ENCODE results near the gene ATG14. TPM values are rescaled to one million over a fixed set of nuclear protein-coding genes. Genes with fewer than 3 reads are reported as not detected.
"Not testable (repeated sequence)": the region's sequence is repeated elsewhere in the genome, so short reads cannot be mapped to it uniquely, and the experiment has no call there.

Gene ATG14
- total and polyA plus RNA-seq, 4 experiments from 2014 or later: 2.5 to 18.4 (median 13.3) TPM

DNA sequence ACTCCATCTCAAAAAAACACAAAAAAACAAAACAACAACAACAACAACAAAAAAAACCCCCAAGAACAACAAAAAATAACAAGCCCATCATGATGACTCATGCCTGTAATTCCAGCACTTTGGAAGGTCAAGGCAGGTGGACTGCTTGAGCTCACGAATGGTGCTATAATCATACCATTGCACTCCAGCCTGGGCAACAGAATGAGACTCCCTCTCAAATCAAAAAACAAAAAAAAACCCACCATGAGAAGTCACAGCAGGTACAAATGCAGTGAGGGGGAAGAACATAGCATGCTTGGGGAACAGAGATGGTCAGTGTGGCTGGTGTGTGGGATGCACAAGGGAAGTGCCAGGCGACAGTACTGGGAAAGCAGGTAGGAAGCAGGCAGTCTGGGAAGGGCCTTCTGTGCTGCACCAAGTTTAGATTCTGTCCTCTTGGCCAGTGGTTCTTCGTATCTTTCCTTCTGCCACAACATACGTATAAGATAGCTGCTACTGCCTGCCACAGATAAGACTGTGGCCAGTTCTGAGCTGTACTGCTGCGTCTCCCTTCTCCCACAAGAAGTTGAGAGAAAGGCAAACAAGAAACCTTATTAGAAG lies 28.0 kb downstream of the ATG14 start:
- Mint-ChIP-seq H3K27me3 (no peaks in the 10 kb centered on the region), H3K9me3 (no peaks in the 10 kb centered on the region), H3K4me3 (peak overlapping the region in 2 of 8 donors; percentile 40 to 60), H3K27ac (peak overlapping the region in 3 of 7 donors; percentile 30 to 85 (median 55)), H3K36me3 (peaks cover 58 to 69% of the 10 kb centered on the region in 2 donors), H3K4me1 (peaks cover 22 to 32% (median 25%) of the 10 kb centered on the region in 4 donors)
- H3K4me3 ChIP-seq (ENCODE audit: low read length in 2 of 2): no peak overlapping the region
- peaks cover 16% of the 10 kb centered on the region for H3K36me3 ChIP-seq (ENCODE audit: insufficient read depth, low read length)
- intact Hi-C loops (cut with micrococcal nuclease): no loop called here
- DNase-seq: no peak
- POLR2A ChIA-PET (ENCODE audit: partially characterized antibody): no interaction called here
- H3K27ac ChIP-seq (ENCODE audit: low read depth, low read length): no peak overlapping the region
- no peaks in the 10 kb centered on the region for H3K9me3 ChIP-seq (ENCODE audit: control insufficient read depth in 1 of 2, low read length in 2 of 2)
- no peaks in the 10 kb centered on the region for H3K27me3 ChIP-seq (ENCODE audit: insufficient read depth, low read length)
- CTCF ChIA-PET (ENCODE audit: partially characterized antibody): interaction anchor here (1.1 to 2.1 kb wide), 5 partner anchors 9 to 118 kb away, joined by 3 to 5 read pairs (median 5); no protein-coding TSS in a partner anchor
- H3K4me1 ChIP-seq (ENCODE audit: insufficient read depth, low read length): peaks cover 19% of the 10 kb centered on the region

DNA sequence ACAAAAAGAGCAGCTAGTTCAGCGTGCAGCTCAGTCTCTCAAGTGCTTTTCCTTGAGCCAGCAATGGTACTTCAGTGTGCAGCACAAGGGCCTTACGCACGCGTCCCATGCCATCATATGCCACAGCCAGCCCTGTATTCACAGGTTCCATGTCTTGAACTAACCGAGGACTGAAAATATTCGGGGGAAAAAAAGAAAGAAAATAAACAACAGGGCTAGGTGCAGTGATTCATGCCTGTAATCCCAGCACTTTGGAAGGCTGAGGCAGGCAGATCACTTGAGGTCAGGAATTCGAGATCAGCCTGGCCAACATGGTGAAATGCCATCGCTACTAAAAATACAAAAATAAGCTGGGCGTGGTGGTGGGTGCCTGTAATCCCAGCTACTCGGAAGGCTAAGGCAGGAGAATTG lies 28.6 kb downstream of the ATG14 start:
- Histone ChIP-seq H3K36me3 (ENCODE audit: insufficient read depth, low read length) (peaks cover 16% of the 10 kb centered on the region), H3K4me1 (ENCODE audit: insufficient read depth, low read length) (peaks cover 19% of the 10 kb centered on the region)
- H3K27me3 ChIP-seq (ENCODE audit: insufficient read depth, low read length); H3K9me3 Mint-ChIP-seq; H3K9me3 ChIP-seq (ENCODE audit: control insufficient read depth in 1 of 2, low read length in 2 of 2); intact Hi-C loops (cut with micrococcal nuclease); H3K27me3 Mint-ChIP-seq; H3K4me3 ChIP-seq (ENCODE audit: low read length in 2 of 2); H3K4me3 Mint-ChIP-seq; POLR2A ChIA-PET (ENCODE audit: partially characterized antibody); H3K27ac ChIP-seq (ENCODE audit: low read depth, low read length); DNase-seq: not testable (repeated sequence)
- peaks cover 21 to 30% (median 22%) of the 10 kb centered on the region in 4 donors for H3K4me1 Mint-ChIP-seq
- peaks cover 56 to 70% of the 10 kb centered on the region in 2 donors for H3K36me3 Mint-ChIP-seq
- H3K27ac Mint-ChIP-seq: peak overlapping the region in 1 of 7 donors; percentile 35
- CTCF ChIA-PET (ENCODE audit: partially characterized antibody): interaction anchor here (1.6 to 2.1 kb wide), 4 partner anchors 27 to 117 kb away, joined by 4 to 5 read pairs (median 5); no protein-coding TSS in a partner anchor

DNA sequence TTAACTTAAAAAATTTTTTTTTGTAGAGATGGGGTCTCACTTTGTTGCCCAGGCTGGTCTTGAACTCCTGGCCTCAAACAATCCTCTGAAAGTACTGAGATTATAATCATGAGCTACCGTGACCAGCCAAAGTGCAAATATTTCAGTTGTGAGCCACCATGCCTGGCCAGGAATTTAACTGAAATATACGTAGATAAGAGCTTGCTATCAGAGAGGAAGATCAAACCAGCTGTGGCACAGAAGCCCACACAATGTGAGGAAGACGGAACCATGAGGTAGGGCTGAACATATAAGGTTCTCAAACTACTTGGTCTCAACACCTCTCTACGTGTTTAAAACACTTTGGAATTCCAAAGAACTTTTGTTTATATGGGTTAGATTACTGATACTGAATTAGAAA lies 29.1 kb downstream of the ATG14 start:
- no peak overlapping the region for H3K27ac Mint-ChIP-seq
- Histone ChIP-seq H3K4me3 (ENCODE audit: low read length in 2 of 2) (no peak overlapping the region), H3K4me1 (ENCODE audit: insufficient read depth, low read length) (peaks cover 19% of the 10 kb centered on the region), H3K9me3 (ENCODE audit: control insufficient read depth in 1 of 2, low read length in 2 of 2) (no peaks in the 10 kb centered on the region), H3K27me3 (ENCODE audit: insufficient read depth, low read length) (no peaks in the 10 kb centered on the region), H3K36me3 (ENCODE audit: insufficient read depth, low read length) (peaks cover 19% of the 10 kb centered on the region), H3K27ac (ENCODE audit: low read depth, low read length) (no peak overlapping the region)
- CTCF ChIA-PET (ENCODE audit: partially characterized antibody): interaction anchor here (1.4 to 2.2 kb wide), 6 partner anchors 9 to 116 kb away, joined by 3 to 10 read pairs (median 4); no protein-coding TSS in a partner anchor
- POLR2A ChIA-PET (ENCODE audit: partially characterized antibody): no interaction called here
- H3K4me3 Mint-ChIP-seq: no peak overlapping the region
- H3K9me3 Mint-ChIP-seq: no peaks in the 10 kb centered on the region
- DNase-seq: no peak
- peaks cover 59 to 73% of the 10 kb centered on the region in 2 donors for H3K36me3 Mint-ChIP-seq
- no peaks in the 10 kb centered on the region for H3K27me3 Mint-ChIP-seq
- H3K4me1 Mint-ChIP-seq: peaks cover 18 to 26% (median 20%) of the 10 kb centered on the region in 4 donors
- intact Hi-C loops (cut with micrococcal nuclease): no loop called here

DNA sequence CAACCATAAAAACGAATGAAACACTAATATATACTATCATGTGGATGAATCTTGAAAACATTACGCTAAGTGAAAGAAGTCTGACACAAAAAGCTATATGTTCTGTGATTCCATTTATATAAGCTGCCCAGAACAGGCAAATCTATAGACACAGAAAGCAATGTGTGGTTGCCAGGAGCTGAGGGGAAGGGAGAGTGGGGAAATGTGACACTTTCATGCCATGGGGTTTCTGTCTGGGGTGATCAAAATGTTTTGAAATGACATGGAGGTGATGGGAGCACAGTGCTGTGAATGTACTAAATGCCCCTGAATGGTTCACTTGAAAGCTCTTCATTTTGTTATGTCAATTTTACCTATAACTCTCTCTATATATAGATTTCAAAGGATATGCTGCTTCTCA lies 30.1 kb downstream of the ATG14 start:
- H3K4me1 ChIP-seq (ENCODE audit: insufficient read depth, low read length): peaks cover 12% of the 10 kb centered on the region
- Mint-ChIP-seq H3K36me3 (peaks cover 61 to 75% of the 10 kb centered on the region in 2 donors), H3K27ac (peak overlapping the region in 1 of 7 donors; percentile 72), H3K4me3 (no peak overlapping the region), H3K9me3 (no peaks in the 10 kb centered on the region), H3K4me1 (peaks cover 9 to 17% (median 12%) of the 10 kb centered on the region in 4 donors), H3K27me3 (no peaks in the 10 kb centered on the region)
- no peak for DNase-seq
- peaks cover 24% of the 10 kb centered on the region for H3K36me3 ChIP-seq (ENCODE audit: insufficient read depth, low read length)
- H3K9me3 ChIP-seq (ENCODE audit: control insufficient read depth in 1 of 2, low read length in 2 of 2): no peaks in the 10 kb centered on the region
- ChIA-PET POLR2A (ENCODE audit: partially characterized antibody) (interaction anchor here (0.9 kb wide), 1 partner anchor 10 kb away, joined by 3 read pairs; no protein-coding TSS in a partner anchor), CTCF (ENCODE audit: partially characterized antibody) (interaction anchor here (1.4 to 2.2 kb wide), 3 partner anchors 9 to 65 kb away, joined by 3 to 10 read pairs (median 3); no protein-coding TSS in a partner anchor)
- intact Hi-C loops (cut with micrococcal nuclease): no loop called here
- no peak overlapping the region for H3K27ac ChIP-seq (ENCODE audit: low read depth, low read length)
- no peak overlapping the region for H3K4me3 ChIP-seq (ENCODE audit: low read length in 2 of 2)
- no peaks in the 10 kb centered on the region for H3K27me3 ChIP-seq (ENCODE audit: insufficient read depth, low read length)

DNA sequence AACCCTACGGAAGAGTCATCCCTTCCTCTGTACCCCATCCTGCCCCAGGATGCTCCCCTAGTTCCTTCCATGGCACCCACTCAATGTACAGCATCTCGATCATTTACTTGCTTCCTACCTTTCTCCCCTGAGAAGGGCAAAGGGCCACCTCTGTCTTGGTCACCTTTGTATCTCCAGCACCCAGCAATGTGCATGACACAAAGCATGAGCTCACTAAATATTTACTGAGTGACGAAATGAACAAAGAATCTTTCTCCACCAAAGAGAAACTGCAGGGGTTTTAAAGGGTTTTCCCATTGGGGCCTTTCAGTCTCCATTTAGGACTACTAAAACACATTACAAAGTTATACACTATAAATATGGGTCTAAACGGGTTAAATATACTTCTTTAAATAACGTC lies 30.6 kb downstream of the ATG14 start:
- DNase-seq: no peak
- intact Hi-C loops (cut with micrococcal nuclease): no loop called here
- Mint-ChIP-seq H3K36me3 (peaks cover 66 to 75% of the 10 kb centered on the region in 2 donors), H3K27ac (peak overlapping the region in 1 of 7 donors; percentile 17), H3K4me1 (peaks cover 5 to 13% (median 10%) of the 10 kb centered on the region in 4 donors), H3K4me3 (no peak overlapping the region), H3K27me3 (no peaks in the 10 kb centered on the region), H3K9me3 (no peaks in the 10 kb centered on the region)
- Histone ChIP-seq H3K9me3 (ENCODE audit: control insufficient read depth in 1 of 2, low read length in 2 of 2) (no peaks in the 10 kb centered on the region), H3K27me3 (ENCODE audit: insufficient read depth, low read length) (no peaks in the 10 kb centered on the region), H3K36me3 (ENCODE audit: insufficient read depth, low read length) (peaks cover 29% of the 10 kb centered on the region), H3K27ac (ENCODE audit: low read depth, low read length) (no peak overlapping the region), H3K4me3 (ENCODE audit: low read length in 2 of 2) (no peak overlapping the region), H3K4me1 (ENCODE audit: insufficient read depth, low read length) (peaks cover 7% of the 10 kb centered on the region)
- ChIA-PET POLR2A (ENCODE audit: partially characterized antibody) (interaction anchor here (0.9 kb wide), 1 partner anchor 10 kb away, joined by 3 read pairs; no protein-coding TSS in a partner anchor), CTCF (ENCODE audit: partially characterized antibody) (interaction anchor here (0.6 to 2.2 kb wide), 4 partner anchors 8 to 214 kb away, joined by 3 to 10 read pairs (median 3); no protein-coding TSS in a partner anchor)

DNA sequence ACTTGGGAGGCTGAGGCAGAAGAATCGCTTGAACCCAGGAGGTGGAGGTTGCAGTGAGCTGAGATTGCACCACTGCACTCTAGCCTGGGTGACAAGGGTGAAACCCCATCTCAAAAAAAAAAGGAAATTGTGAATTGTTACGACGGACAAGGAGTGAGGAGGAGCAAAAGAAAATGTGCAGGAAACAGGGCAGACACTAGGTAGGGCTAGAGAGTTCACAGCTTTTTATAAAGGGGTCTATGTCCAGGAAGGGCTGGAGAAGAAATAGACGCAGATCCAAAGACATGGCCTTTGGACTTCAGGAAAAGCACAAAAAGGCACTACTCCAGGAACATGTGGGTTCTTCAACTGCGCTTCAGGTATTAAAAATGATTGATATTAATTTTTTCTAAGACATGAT lies 34.4 kb downstream of the ATG14 start:
- peaks cover 28 to 45% (median 32%) of the 10 kb centered on the region in 4 donors for H3K4me1 Mint-ChIP-seq
- H3K4me3 ChIP-seq (ENCODE audit: low read length in 2 of 2): no peak overlapping the region
- H3K27ac Mint-ChIP-seq: peak overlapping the region in 2 of 7 donors; percentile 26 to 66
- no peak overlapping the region for H3K4me3 Mint-ChIP-seq
- DNase-seq: no peak
- H3K27me3 ChIP-seq (ENCODE audit: insufficient read depth, low read length): no peaks in the 10 kb centered on the region
- no peaks in the 10 kb centered on the region for H3K9me3 Mint-ChIP-seq
- ChIA-PET CTCF (ENCODE audit: partially characterized antibody) (interaction anchor here (1.2 kb wide), 1 partner anchor 68 kb away, joined by 3 read pairs; no protein-coding TSS in a partner anchor), POLR2A (ENCODE audit: partially characterized antibody) (no interaction called here)
- H3K27ac ChIP-seq (ENCODE audit: low read depth, low read length): no peak overlapping the region
- H3K36me3 ChIP-seq (ENCODE audit: insufficient read depth, low read length): peaks cover 30% of the 10 kb centered on the region
- H3K4me1 ChIP-seq (ENCODE audit: insufficient read depth, low read length): peaks cover 33% of the 10 kb centered on the region
- H3K36me3 Mint-ChIP-seq: peaks cover 50 to 58% of the 10 kb centered on the region in 2 donors
- H3K27me3 Mint-ChIP-seq: no peaks in the 10 kb centered on the region
- intact Hi-C loops (cut with micrococcal nuclease): no loop called here
- H3K9me3 ChIP-seq (ENCODE audit: control insufficient read depth in 1 of 2, low read length in 2 of 2): no peaks in the 10 kb centered on the region

DNA sequence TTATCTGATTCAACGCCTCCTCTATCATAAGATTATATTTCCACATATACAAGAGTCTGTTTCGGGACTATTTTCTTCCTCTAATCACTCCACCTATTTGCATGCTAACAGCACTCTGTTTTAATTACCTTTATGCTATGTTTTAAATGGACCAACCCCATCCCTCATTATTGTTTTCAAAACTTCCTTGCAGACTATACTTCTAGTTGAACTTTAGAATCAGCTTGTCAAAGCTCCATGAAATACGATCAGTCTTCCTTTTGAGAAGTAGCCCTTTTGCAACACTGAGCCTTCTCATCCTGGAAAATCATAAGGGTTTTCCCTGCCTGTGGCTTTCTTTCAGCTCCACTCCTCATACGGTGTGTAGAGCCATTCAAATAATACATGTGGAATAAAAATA lies 36.9 kb downstream of the ATG14 start:
- Histone ChIP-seq H3K27ac (ENCODE audit: low read depth, low read length) (peak overlapping the region; percentile 33), H3K9me3 (ENCODE audit: control insufficient read depth in 1 of 2, low read length in 2 of 2) (no peaks in the 10 kb centered on the region), H3K36me3 (ENCODE audit: insufficient read depth, low read length) (peaks cover 21% of the 10 kb centered on the region), H3K4me1 (ENCODE audit: insufficient read depth, low read length) (peaks cover 33% of the 10 kb centered on the region), H3K27me3 (ENCODE audit: insufficient read depth, low read length) (no peaks in the 10 kb centered on the region), H3K4me3 (ENCODE audit: low read length in 2 of 2) (peak overlapping the region in 1 of 2 donors; percentile 18)
- peak overlapping the region in 7 of 8 donors; percentile 23 to 87 (median 52) for H3K4me3 Mint-ChIP-seq
- ChIA-PET CTCF (ENCODE audit: partially characterized antibody) (interaction anchor here (1.0 to 3.7 kb wide), 8 partner anchors 10 to 163 kb away, joined by 3 to 20 read pairs (median 4); partner anchors contain the start of gene FBXO34), POLR2A (ENCODE audit: partially characterized antibody) (interaction anchor here (0.6 to 2.8 kb wide), 10 partner anchors 11 to 103 kb away, joined by 3 to 14 read pairs (median 4); partner anchors contain the start of gene ATG14)
- no peak for DNase-seq
- no peaks in the 10 kb centered on the region for H3K9me3 Mint-ChIP-seq
- peaks cover 39 to 50% of the 10 kb centered on the region in 2 donors for H3K36me3 Mint-ChIP-seq
- intact Hi-C loops (cut with micrococcal nuclease): loop anchor here (5.0 kb wide), 2 partner anchors 37 to 38 kb away; partner anchors contain the start of gene ATG14
- peak overlapping the region; percentile 64 to 98 (median 89) for H3K27ac Mint-ChIP-seq
- H3K4me1 Mint-ChIP-seq: peaks cover 32 to 49% (median 37%) of the 10 kb centered on the region in 4 donors
- no peaks in the 10 kb centered on the region for H3K27me3 Mint-ChIP-seq
